ENCODE measurements around the gene ACTG1. TPM values are rescaled to one million over a fixed set of nuclear protein-coding genes. Genes with fewer than 3 reads are reported as not detected.

Gene ACTG1
- total and polyA plus RNA-seq, 9 of the 15 experiments (the other 6 are each of a cell fraction or from before 2014, with no cell fraction given) = 224 to 1,775 (median 568) TPM

DNA sequence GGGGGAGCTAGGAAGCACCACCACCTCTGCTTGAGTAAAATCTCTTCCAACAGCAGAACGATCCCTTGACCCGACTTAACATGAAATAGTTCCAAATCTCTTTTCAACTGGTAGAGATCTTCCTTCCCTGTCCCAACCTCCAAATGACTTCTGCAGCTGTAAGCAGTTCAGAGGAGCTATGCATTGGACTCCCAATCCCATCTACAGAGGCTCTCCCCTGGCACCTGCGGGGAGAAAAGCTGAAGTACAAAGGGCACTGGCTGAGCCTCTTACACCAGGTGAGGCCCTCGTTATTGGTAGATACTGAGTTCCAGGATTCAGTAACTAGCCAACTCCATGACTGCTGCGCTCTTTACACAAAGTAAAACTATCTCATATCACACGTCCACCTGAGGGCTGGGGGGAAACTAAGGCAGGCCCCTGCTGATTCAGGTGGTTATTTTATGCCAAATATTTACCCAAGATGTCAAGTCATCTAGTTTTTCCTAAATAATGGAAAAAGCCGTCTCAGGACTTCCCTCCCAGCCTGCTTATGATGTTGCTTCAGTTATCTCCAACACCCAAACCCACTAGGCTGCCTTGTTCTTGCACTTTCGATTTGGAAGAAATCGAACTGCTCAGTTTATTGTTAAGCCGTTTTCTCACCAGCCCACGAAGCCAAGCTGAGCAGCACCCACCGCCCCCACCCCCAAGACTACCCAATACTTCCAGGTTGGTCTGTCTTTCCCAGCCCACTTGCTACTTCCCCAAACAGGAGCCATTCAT is 3.2 kb downstream of the ACTG1 start (continued):
- no peak for TF ChIP-seq ZNF707 (CRISPR knock-in tag; conservative IDR thresholded peaks at IDR 0.05)
- TF ChIP-seq, protein P1, sequence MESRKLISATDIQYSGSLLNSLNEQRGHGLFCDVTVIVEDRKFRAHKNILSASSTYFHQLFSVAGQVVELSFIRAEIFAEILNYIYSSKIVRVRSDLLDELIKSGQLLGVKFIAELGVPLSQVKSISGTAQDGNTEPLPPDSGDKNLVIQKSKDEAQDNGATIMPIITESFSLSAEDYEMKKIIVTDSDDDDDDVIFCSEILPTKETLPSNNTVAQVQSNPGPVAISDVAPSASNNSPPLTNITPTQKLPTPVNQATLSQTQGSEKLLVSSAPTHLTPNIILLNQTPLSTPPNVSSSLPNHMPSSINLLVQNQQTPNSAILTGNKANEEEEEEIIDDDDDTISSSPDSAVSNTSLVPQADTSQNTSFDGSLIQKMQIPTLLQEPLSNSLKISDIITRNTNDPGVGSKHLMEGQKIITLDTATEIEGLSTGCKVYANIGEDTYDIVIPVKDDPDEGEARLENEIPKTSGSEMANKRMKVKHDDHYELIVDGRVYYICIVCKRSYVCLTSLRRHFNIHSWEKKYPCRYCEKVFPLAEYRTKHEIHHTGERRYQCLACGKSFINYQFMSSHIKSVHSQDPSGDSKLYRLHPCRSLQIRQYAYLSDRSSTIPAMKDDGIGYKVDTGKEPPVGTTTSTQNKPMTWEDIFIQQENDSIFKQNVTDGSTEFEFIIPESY (CRISPR knock-in tag; IDR thresholded peaks at IDR 0.05) = no peak
- TF ChIP-seq XRCC3 (IDR thresholded peaks at IDR 0.05) = no peak
- no peak for TF ChIP-seq WHSC1 (IDR thresholded peaks at IDR 0.05; ENCODE audit: low read length)
- TF ChIP-seq, protein P2, sequence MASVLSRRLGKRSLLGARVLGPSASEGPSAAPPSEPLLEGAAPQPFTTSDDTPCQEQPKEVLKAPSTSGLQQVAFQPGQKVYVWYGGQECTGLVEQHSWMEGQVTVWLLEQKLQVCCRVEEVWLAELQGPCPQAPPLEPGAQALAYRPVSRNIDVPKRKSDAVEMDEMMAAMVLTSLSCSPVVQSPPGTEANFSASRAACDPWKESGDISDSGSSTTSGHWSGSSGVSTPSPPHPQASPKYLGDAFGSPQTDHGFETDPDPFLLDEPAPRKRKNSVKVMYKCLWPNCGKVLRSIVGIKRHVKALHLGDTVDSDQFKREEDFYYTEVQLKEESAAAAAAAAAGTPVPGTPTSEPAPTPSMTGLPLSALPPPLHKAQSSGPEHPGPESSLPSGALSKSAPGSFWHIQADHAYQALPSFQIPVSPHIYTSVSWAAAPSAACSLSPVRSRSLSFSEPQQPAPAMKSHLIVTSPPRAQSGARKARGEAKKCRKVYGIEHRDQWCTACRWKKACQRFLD (CRISPR knock-in tag; IDR thresholded peaks at IDR 0.05) = no peak
- TF ChIP-seq RCOR1 (IDR thresholded peaks at IDR 0.05; ENCODE audit: borderline replicate concordance in 1 of 2, low read depth in 2 of 2, low read length in 2 of 2) = no peak
- TF ChIP-seq ZNF764 (CRISPR knock-in tag; IDR thresholded peaks at IDR 0.05; ENCODE audit: low read depth) = no peak
- no peak for TF ChIP-seq CHD4 (IDR thresholded peaks at IDR 0.05; ENCODE audit: insufficient read depth, insufficient replicate concordance, low read depth, low read length, poor library complexity, severe bottlenecking)
- TF ChIP-seq ZNF41 (CRISPR knock-in tag; conservative IDR thresholded peaks at IDR 0.05) = peak; percentile 73
- no peak for TF ChIP-seq ILK (tag; IDR thresholded peaks at IDR 0.05; ENCODE audit: borderline replicate concordance, low read depth)
- TF ChIP-seq HNRNPK (IDR thresholded peaks at IDR 0.05; ENCODE audit: low read depth, low read length, poor library complexity, severe bottlenecking) = no peak
- TF ChIP-seq ZNF436 (CRISPR knock-in tag; IDR thresholded peaks at IDR 0.05) = no peak
- TF ChIP-seq, protein P3, sequence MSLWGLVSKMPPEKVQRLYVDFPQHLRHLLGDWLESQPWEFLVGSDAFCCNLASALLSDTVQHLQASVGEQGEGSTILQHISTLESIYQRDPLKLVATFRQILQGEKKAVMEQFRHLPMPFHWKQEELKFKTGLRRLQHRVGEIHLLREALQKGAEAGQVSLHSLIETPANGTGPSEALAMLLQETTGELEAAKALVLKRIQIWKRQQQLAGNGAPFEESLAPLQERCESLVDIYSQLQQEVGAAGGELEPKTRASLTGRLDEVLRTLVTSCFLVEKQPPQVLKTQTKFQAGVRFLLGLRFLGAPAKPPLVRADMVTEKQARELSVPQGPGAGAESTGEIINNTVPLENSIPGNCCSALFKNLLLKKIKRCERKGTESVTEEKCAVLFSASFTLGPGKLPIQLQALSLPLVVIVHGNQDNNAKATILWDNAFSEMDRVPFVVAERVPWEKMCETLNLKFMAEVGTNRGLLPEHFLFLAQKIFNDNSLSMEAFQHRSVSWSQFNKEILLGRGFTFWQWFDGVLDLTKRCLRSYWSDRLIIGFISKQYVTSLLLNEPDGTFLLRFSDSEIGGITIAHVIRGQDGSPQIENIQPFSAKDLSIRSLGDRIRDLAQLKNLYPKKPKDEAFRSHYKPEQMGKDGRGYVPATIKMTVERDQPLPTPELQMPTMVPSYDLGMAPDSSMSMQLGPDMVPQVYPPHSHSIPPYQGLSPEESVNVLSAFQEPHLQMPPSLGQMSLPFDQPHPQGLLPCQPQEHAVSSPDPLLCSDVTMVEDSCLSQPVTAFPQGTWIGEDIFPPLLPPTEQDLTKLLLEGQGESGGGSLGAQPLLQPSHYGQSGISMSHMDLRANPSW (CRISPR knock-in tag; IDR thresholded peaks at IDR 0.05) = no peak

Measured in K562 (cell line).